HG03521 (cell line): Measurements from ENCODE around the gene PPP1R10.

Experiments used
- ATAC-seq: cut with Tn5 transposase; IDR thresholded peaks from one replicate; pipeline ENCODE4 v1.9.1; 2021; ENCODE audit warnings: mild to moderate bottlenecking, moderate library complexity; ENCODE audit not compliant: unreplicated experiment

The PPP1R10 gene

GRCh38 chr6:30625511-30625910 lies 8.5 kb upstream of the PPP1R10 start:
- ATAC-seq, result no peak

GRCh38 chr6:30619561-30619960 lies 2.5 kb upstream of the PPP1R10 start:
- ATAC-seq, result no peak

GRCh38 chr6:30618270-30618797 lies 1.3 kb upstream of the PPP1R10 start:
- ATAC-seq, result no peak

GRCh38 chr6:30617565-30618269 lies 674 bp upstream of the PPP1R10 start, which contains the start of gene MRPS18B:
TSS of gene MRPS18B (plus strand) at chr6:30617840. CDS start at chr6:30617866, 26 bp downstream.
- ATAC-seq, result peak; percentile 71

- no peak for ATAC-seq
These were observed 859 bp downstream of the PPP1R10 start for GRCh38 chr6:30615958-30616810.

- no peak for ATAC-seq
These were observed 1.7 kb downstream of the PPP1R10 start for GRCh38 chr6:30615219-30615957.

- ATAC-seq, result peak; percentile 33
These were observed 2.2 kb downstream of the PPP1R10 start for GRCh38 chr6:30614843-30615218.

GRCh38 chr6:30614044-30614842 lies 2.8 kb downstream of the PPP1R10 start:
- no peak for ATAC-seq

- no peak for ATAC-seq
These were observed 3.6 kb downstream of the PPP1R10 start for GRCh38 chr6:30613251-30614043.

- no peak for ATAC-seq
These were observed 4.3 kb downstream of the PPP1R10 start for GRCh38 chr6:30612687-30613248.

- ATAC-seq, result no peak
These were observed 4.8 kb downstream of the PPP1R10 start for GRCh38 chr6:30612213-30612612.

GRCh38 chr6:30611856-30612194 lies 5.2 kb downstream of the PPP1R10 start:
- no peak for ATAC-seq

- no peak for ATAC-seq
These were observed 5.7 kb downstream of the PPP1R10 start for GRCh38 chr6:30611150-30611855.

- no peak for ATAC-seq
These were observed 7.0 kb downstream of the PPP1R10 start for GRCh38 chr6:30610065-30610464.

- ATAC-seq, result no peak
These were observed 13.1 kb downstream of the PPP1R10 start for GRCh38 chr6:30603961-30604360.

- ATAC-seq, result no peak
These were observed 15.0 kb downstream of the PPP1R10 start for GRCh38 chr6:30601815-30602641.

- no peak for ATAC-seq
These were observed 15.6 kb downstream of the PPP1R10 start for GRCh38 chr6:30601436-30601814.

- ATAC-seq, result no peak
These were observed 16.5 kb downstream of the PPP1R10 start for GRCh38 chr6:30600451-30600961.
